ENCODE data around the gene DHRS1. TPM values are rescaled to one million over a fixed set of nuclear protein-coding genes. Genes with fewer than 3 reads are reported as not detected.

The DHRS1 gene
- total and polyA plus RNA-seq, 2 donors (not counting 1 experiment from before 2014, with no cell fraction given) = 10.7 to 21.0 TPM

- Histone ChIP-seq H3K9ac (ENCODE audit: insufficient read depth, low read length) (no peak overlapping the region), H3K9me3 (ENCODE audit: control insufficient read depth, insufficient read depth, low read depth, low read length) (no peaks in the 10 kb centered on the region), H3K27me3 (ENCODE audit: control insufficient read depth, insufficient read depth, low read length) (no peaks in the 10 kb centered on the region), H2AFZ (ENCODE audit: low read length) (no peak overlapping the region), H3K4me2 (ENCODE audit: extremely low read depth, insufficient read depth, low read length) (no peak overlapping the region), H3K79me2 (ENCODE audit: control insufficient read depth, insufficient read depth, low read length) (no peaks in the 10 kb centered on the region), H3K27ac (ENCODE audit: insufficient read depth, low read length) (no peak overlapping the region), H3K4me1 (ENCODE audit: control insufficient read depth, extremely low read depth, insufficient read depth, low read length) (no peaks in the 10 kb centered on the region), H3K36me3 (ENCODE audit: control insufficient read depth, insufficient read depth, low read length) (peaks cover 2% of the 10 kb centered on the region), H3K4me3 (replicated peaks in 1 of 4; ENCODE audit: control extremely low read depth in 1 of 4, insufficient read depth in 1 of 4, low read depth in 3 of 4, low read length in 4 of 4) (no peak overlapping the region), H4K20me1 (ENCODE audit: control insufficient read depth, extremely low read depth, insufficient read depth, low read length) (no peaks in the 10 kb centered on the region)
- peak in 1 of 2 donors; percentile 19 for DNase-seq (ENCODE audit: low read depth in 2 of 2)
- TF ChIP-seq EZH2 (IDR thresholded peaks at IDR 0.05; ENCODE audit: low read length, missing control alignments) (no peak), CTCF (conservative IDR thresholded peaks at IDR 0.05 in 1 of 2, IDR thresholded peaks at IDR 0.05 in 1 of 2; ENCODE audit: low read depth in 1 of 2, low read length in 2 of 2) (no peak)
Measured at GRCh38 chr14:24274101-24274543, 25.5 kb downstream of the DHRS1 start.

GRCh38 chr14:24273422-24273998 lies 26.1 kb downstream of the DHRS1 start:
- H2AFZ ChIP-seq (ENCODE audit: low read length) = no peak overlapping the region
- no peak overlapping the region for H3K4me2 ChIP-seq (ENCODE audit: extremely low read depth, insufficient read depth, low read length)
- no peak overlapping the region for H3K9ac ChIP-seq (ENCODE audit: insufficient read depth, low read length)
- H3K36me3 ChIP-seq (ENCODE audit: control insufficient read depth, insufficient read depth, low read length) = peaks cover 2% of the 10 kb centered on the region
- no peaks in the 10 kb centered on the region for H3K79me2 ChIP-seq (ENCODE audit: control insufficient read depth, insufficient read depth, low read length)
- no peak overlapping the region for H3K27ac ChIP-seq (ENCODE audit: insufficient read depth, low read length)
- no peak for DNase-seq (ENCODE audit: low read depth in 2 of 2)
- peak in 1 of 2 donors; percentile 1 for TF ChIP-seq CTCF (conservative IDR thresholded peaks at IDR 0.05 in 1 of 2, IDR thresholded peaks at IDR 0.05 in 1 of 2; ENCODE audit: low read depth in 1 of 2, low read length in 2 of 2)
- no peak for TF ChIP-seq EZH2 (IDR thresholded peaks at IDR 0.05; ENCODE audit: low read length, missing control alignments)
- H4K20me1 ChIP-seq (ENCODE audit: control insufficient read depth, extremely low read depth, insufficient read depth, low read length) = no peaks in the 10 kb centered on the region
- no peaks in the 10 kb centered on the region for H3K4me1 ChIP-seq (ENCODE audit: control insufficient read depth, extremely low read depth, insufficient read depth, low read length)
- no peaks in the 10 kb centered on the region for H3K9me3 ChIP-seq (ENCODE audit: control insufficient read depth, insufficient read depth, low read depth, low read length)
- H3K4me3 ChIP-seq (replicated peaks in 1 of 4; ENCODE audit: control extremely low read depth in 1 of 4, insufficient read depth in 1 of 4, low read depth in 3 of 4, low read length in 4 of 4) = no peak overlapping the region
- H3K27me3 ChIP-seq (ENCODE audit: control insufficient read depth, insufficient read depth, low read length) = no peaks in the 10 kb centered on the region

- no peak for TF ChIP-seq EZH2 (IDR thresholded peaks at IDR 0.05; ENCODE audit: low read length, missing control alignments)
- no peak for TF ChIP-seq CTCF (conservative IDR thresholded peaks at IDR 0.05 in 1 of 2, IDR thresholded peaks at IDR 0.05 in 1 of 2; ENCODE audit: low read depth in 1 of 2, low read length in 2 of 2)
- Histone ChIP-seq H3K27ac (ENCODE audit: insufficient read depth, low read length) (no peak overlapping the region), H4K20me1 (ENCODE audit: control insufficient read depth, extremely low read depth, insufficient read depth, low read length) (no peaks in the 10 kb centered on the region), H3K4me3 (replicated peaks in 1 of 4; ENCODE audit: control extremely low read depth in 1 of 4, insufficient read depth in 1 of 4, low read depth in 3 of 4, low read length in 4 of 4) (no peak overlapping the region), H3K9ac (ENCODE audit: insufficient read depth, low read length) (no peak overlapping the region), H3K79me2 (ENCODE audit: control insufficient read depth, insufficient read depth, low read length) (no peaks in the 10 kb centered on the region), H3K36me3 (ENCODE audit: control insufficient read depth, insufficient read depth, low read length) (peaks cover 4% of the 10 kb centered on the region), H3K9me3 (ENCODE audit: control insufficient read depth, insufficient read depth, low read depth, low read length) (no peaks in the 10 kb centered on the region), H3K4me1 (ENCODE audit: control insufficient read depth, extremely low read depth, insufficient read depth, low read length) (no peaks in the 10 kb centered on the region), H3K4me2 (ENCODE audit: extremely low read depth, insufficient read depth, low read length) (no peak overlapping the region), H3K27me3 (ENCODE audit: control insufficient read depth, insufficient read depth, low read length) (no peaks in the 10 kb centered on the region), H2AFZ (ENCODE audit: low read length) (no peak overlapping the region)
- DNase-seq (ENCODE audit: low read depth in 2 of 2) = no peak
Measured at GRCh38 chr14:24272467-24272866, 27.1 kb downstream of the DHRS1 start.
